Measurements from ENCODE around the gene ZNF324. TPM values are rescaled to one million over a fixed set of nuclear protein-coding genes. Genes with fewer than 3 reads are reported as not detected.

Gene ZNF324
- total and polyA plus RNA-seq, 2 of the 4 experiments (the other 2 are of a cell fraction): 6.0 to 6.6 TPM

GRCh38 chr19:58519355-58520256 lies 52.7 kb downstream of the ZNF324 start, which contains the start of gene ZBTB45:
Gene ZBTB45 (minus strand): TSS chr19:58519810. CDS start chr19:58517673, 2,137 bp downstream.
- H3K18ac ChIP-seq (ENCODE audit: low read depth, low read length): peak within 1 kb of the TSS; percentile 67
- H3K27ac ChIP-seq (ENCODE audit: insufficient read depth, low read length): peak within 1 kb of the TSS; percentile 93
- H3K9me1 ChIP-seq (ENCODE audit: insufficient read depth, low read length): peaks cover 11% of the 10 kb centered on the region
- peak within 1 kb of the TSS; percentile 93 for H4K91ac ChIP-seq (ENCODE audit: insufficient read depth, low read depth, low read length)
- no peaks in the 10 kb centered on the region for H3K27me3 ChIP-seq (ENCODE audit: control insufficient read depth, insufficient read depth, low read length)
- peak within 1 kb of the TSS; percentile 68 for H3K23ac ChIP-seq (ENCODE audit: low read depth, low read length)
- CTCF ChIA-PET: interaction anchor here (0.6 to 1.5 kb wide), 4 partner anchors 12 to 69 kb away, joined by 3 to 6 read pairs (median 4); partner anchors contain the start of genes TRIM28 and ZNF324B
- peaks cover 6% of the 10 kb centered on the region for H3K4me1 ChIP-seq (ENCODE audit: control insufficient read depth, insufficient read depth, low read length)
- H3K9me3 ChIP-seq (ENCODE audit: control insufficient read depth, insufficient read depth, low read length): no peaks in the 10 kb centered on the region
- H2AK5ac ChIP-seq (ENCODE audit: low read depth, low read length): peak within 1 kb of the TSS; percentile 81
- peak within 1 kb of the TSS; percentile 80 for H3K56ac ChIP-seq (ENCODE audit: extremely low read depth, insufficient read depth, low read length)
- dilution Hi-C loops (cut with HindIII; ENCODE audit: low sequenced_read_pairs, unreplicated experiment): no loop called here
- POLR2A ChIA-PET (ENCODE audit: unreplicated experiment): interaction anchor here (1.5 kb wide), 1 partner anchor 24 kb away, joined by 6 read pairs; the partner anchor contains the start of gene TRIM28
- in situ Hi-C loops (cut with MboI; ENCODE audit: low sequenced_read_pairs): no loop called here
- H3K14ac ChIP-seq (replicated peaks; ENCODE audit: low read depth, low read length): peak within 1 kb of the TSS; percentile 88
- H2AK9ac ChIP-seq (replicated peaks; ENCODE audit: low read depth, low read length, poor library complexity): peak within 1 kb of the TSS; percentile 98
- 3% methylated on average over 36 of the region's 87 CpGs; no CpG with 5 or more reads in 1 of the 2 experiments for WGBS, 2 experiments (ENCODE audit: extremely low coverage in 2 of 2, insufficient read length in 1 of 2)
- DNase-seq (peak; percentile 96), ATAC-seq (ENCODE audit: low read depth) (peak; percentile 84)
- peak within 1 kb of the TSS; percentile 98 for H2AFZ ChIP-seq (replicated peaks; ENCODE audit: low read length, poor library complexity)
- BruUV-seq (replicated peaks): no TSS peak
- peak within 1 kb of the TSS; percentile 87 for H4K5ac ChIP-seq (ENCODE audit: low read depth, low read length)
- H3K4me3 ChIP-seq (ENCODE audit: insufficient read depth, low read depth, low read length): peak within 1 kb of the TSS; percentile 69
- peaks cover 26% of the 10 kb centered on the region for H4K20me1 ChIP-seq (ENCODE audit: insufficient read depth, low read length)
- H3K4ac ChIP-seq (ENCODE audit: low read depth, low read length): peak within 1 kb of the TSS; percentile 86
- H2BK5ac ChIP-seq (ENCODE audit: low read depth, low read length, poor library complexity, severe bottlenecking): peak within 1 kb of the TSS; percentile 84
- peak within 1 kb of the TSS; percentile 96 for H3K9ac ChIP-seq (ENCODE audit: low read depth, low read length)
- no peak within 1 kb of the TSS for H2BK20ac ChIP-seq (ENCODE audit: low read depth, low read length)
- H3K79me1 ChIP-seq (ENCODE audit: low read depth in 1 of 2, low read length in 2 of 2): peaks cover 0 to 42% of the 10 kb centered on the region in 2 experiments; a peak in 3 of 4 replicates
- TF ChIP-seq CTCF (conservative IDR thresholded peaks at IDR 0.05; ENCODE audit: low read depth, low read length) (peak; percentile 73), SMC3 (IDR thresholded peaks at IDR 0.05; ENCODE audit: low read depth, low read length) (peak; percentile 58), BHLHE40 (IDR thresholded peaks at IDR 0.05; ENCODE audit: low read depth, low read length) (no peak), POLR2A (IDR thresholded peaks at IDR 0.05; ENCODE audit: low read depth, low read length) (peak; percentile 66; the same call in 1 of the 2 replicates), CEBPB (IDR thresholded peaks at IDR 0.05; ENCODE audit: low read depth, low read length) (no peak), MAFK (IDR thresholded peaks at IDR 0.05; ENCODE audit: low read depth, low read length) (no peak), MAZ (IDR thresholded peaks at IDR 0.05; ENCODE audit: borderline replicate concordance, low read depth, low read length) (peak; percentile 95), RFX5 (IDR thresholded peaks at IDR 0.05; ENCODE audit: low read depth, low read length) (no peak), CHD1 (IDR thresholded peaks at IDR 0.05; ENCODE audit: low read depth, low read length) (no peak), FOS (IDR thresholded peaks at IDR 0.05; ENCODE audit: low read depth, low read length) (0 out of 2 replicates have a peak, but pooled peaks have one; percentile 8), MXI1 (IDR thresholded peaks at IDR 0.05; ENCODE audit: borderline replicate concordance, low read depth, low read length) (peak; percentile 43; the same call in 1 of the 2 replicates), NFE2L2 (IDR thresholded peaks at IDR 0.05; ENCODE audit: low read depth, low read length) (no peak), RAD21 (IDR thresholded peaks at IDR 0.05; ENCODE audit: low read length) (peak; percentile 72)
- TF ChIP-seq, protein P1, sequence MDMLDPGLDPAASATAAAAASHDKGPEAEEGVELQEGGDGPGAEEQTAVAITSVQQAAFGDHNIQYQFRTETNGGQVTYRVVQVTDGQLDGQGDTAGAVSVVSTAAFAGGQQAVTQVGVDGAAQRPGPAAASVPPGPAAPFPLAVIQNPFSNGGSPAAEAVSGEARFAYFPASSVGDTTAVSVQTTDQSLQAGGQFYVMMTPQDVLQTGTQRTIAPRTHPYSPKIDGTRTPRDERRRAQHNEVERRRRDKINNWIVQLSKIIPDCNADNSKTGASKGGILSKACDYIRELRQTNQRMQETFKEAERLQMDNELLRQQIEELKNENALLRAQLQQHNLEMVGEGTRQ (IDR thresholded peaks at IDR 0.05; ENCODE audit: low read depth, low read length): no peak
- H4K8ac ChIP-seq (ENCODE audit: low read depth in 2 of 2, low read length in 2 of 2): peak within 1 kb of the TSS; percentile 87 to 98
- peak within 1 kb of the TSS; percentile 94 for H3K4me2 ChIP-seq (ENCODE audit: low read depth, low read length)
- H3K36me3 ChIP-seq (ENCODE audit: control insufficient read depth, insufficient read depth, low read length): peaks cover 16% of the 10 kb centered on the region
- no peak within 1 kb of the TSS for H2BK15ac ChIP-seq (ENCODE audit: low read depth, low read length)
- H2BK120ac ChIP-seq (ENCODE audit: low read depth, low read length): peak within 1 kb of the TSS; percentile 42; the same call in 1 of the 2 replicates
- intact Hi-C loops (cut with micrococcal nuclease): loop anchor here (1.0 to 5.0 kb wide), 3 partner anchors 20 to 212 kb away; partner anchors contain the start of genes ERVK3-1 and MZF1
